Activated T-cell treated with anti-CD3 and anti-CD28 coated beads, Interleukin-2, amount 50 U/mL, for 4 hours (primary cell): ENCODE measurements around the gene FBXL7. TPM values are rescaled to one million over a fixed set of nuclear protein-coding genes. Genes with fewer than 3 reads are reported as not detected.

Source experiments
- ATAC-seq, 2 donors: fragments of 200-7000 bp; cut with Tn5 transposase; one replicate each; pipeline ENCODE4 v1.10.0; 2021
- DNase-seq: peaks from one replicate; pipeline ENCODE4 v3.0.0-alpha.2; 2020
- H3K27me3 Mint-ChIP-seq: one replicate; pipeline ENCODE4 v1.8.0; 2021; ENCODE audit warnings: low read depth, mixed read lengths
- H3K36me3 Mint-ChIP-seq: one replicate; pipeline ENCODE4 v1.8.0; 2022; ENCODE audit warnings: mixed read lengths; ENCODE audit not compliant: insufficient read depth
- H3K4me1 Mint-ChIP-seq: one replicate; pipeline ENCODE4 v1.8.0; 2021; ENCODE audit warnings: low read depth, mixed read lengths
- H3K4me3 Mint-ChIP-seq: one replicate; pipeline ENCODE4 v1.8.0; 2021; ENCODE audit warnings: mild to moderate bottlenecking, moderate library complexity, mixed read lengths
- H3K9me3 Mint-ChIP-seq: one replicate; pipeline ENCODE4 v1.8.0; 2021; ENCODE audit warnings: mixed read lengths
- total RNA-seq, 3 donors: library from RNA; stranded (reverse); gene quantifications; one replicate each; pipeline ENCODE4 v1.2.1, GENCODE V29; 2021

The FBXL7 gene
- total RNA-seq, 3 donors from 2014 or later, result not detected

- no peaks in the 10 kb centered on the region for H3K27me3 Mint-ChIP-seq
- DNase-seq (no peak), ATAC-seq (no peak)
- H3K4me3 Mint-ChIP-seq, result no peak overlapping the region
- peaks cover 5% of the 10 kb centered on the region for H3K9me3 Mint-ChIP-seq
- no peaks in the 10 kb centered on the region for H3K36me3 Mint-ChIP-seq
- no peaks in the 10 kb centered on the region for H3K4me1 Mint-ChIP-seq
Measured at GRCh38 chr5:15570491-15570890, 70.5 kb downstream of the FBXL7 start.

- Mint-ChIP-seq H3K4me3 (no peak overlapping the region), H3K36me3 (no peaks in the 10 kb centered on the region), H3K27me3 (no peaks in the 10 kb centered on the region), H3K9me3 (peaks cover 5% of the 10 kb centered on the region), H3K4me1 (no peaks in the 10 kb centered on the region)
- DNase-seq, result no peak
- ATAC-seq, result no peak
Measured at GRCh38 chr5:15571081-15571480, 71.1 kb downstream of the FBXL7 start.

GRCh38 chr5:15571618-15572017, 71.6 kb downstream of the FBXL7 start:
- DNase-seq (no peak), ATAC-seq (no peak)
- Mint-ChIP-seq H3K4me1 (no peaks in the 10 kb centered on the region), H3K36me3 (no peaks in the 10 kb centered on the region), H3K9me3 (peaks cover 5% of the 10 kb centered on the region), H3K4me3 (no peak overlapping the region), H3K27me3 (no peaks in the 10 kb centered on the region)

DNA sequence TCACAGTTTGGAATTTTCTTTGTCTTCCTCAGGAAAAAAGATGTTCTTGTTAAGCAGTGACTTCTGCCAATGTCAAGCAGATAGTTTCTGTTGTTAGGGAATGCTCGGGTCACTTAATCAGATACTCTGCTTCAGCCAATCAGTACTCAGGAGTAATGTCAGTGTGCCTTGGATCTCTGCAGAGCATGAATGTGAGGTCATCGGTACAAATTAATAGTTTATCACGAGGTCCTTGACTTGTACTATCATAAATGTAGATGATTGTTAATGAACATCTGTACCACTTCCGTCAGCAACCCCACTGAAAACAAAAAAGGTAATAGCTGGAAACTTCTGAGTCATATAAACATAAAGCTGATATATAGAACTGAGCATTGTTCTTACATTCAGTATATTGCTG, 73.6 kb downstream of the FBXL7 start:
- Mint-ChIP-seq H3K9me3 (peaks cover 5% of the 10 kb centered on the region), H3K27me3 (no peaks in the 10 kb centered on the region), H3K4me3 (no peak overlapping the region), H3K4me1 (no peaks in the 10 kb centered on the region), H3K36me3 (no peaks in the 10 kb centered on the region)
- no peak for DNase-seq
- no peak for ATAC-seq

GRCh38 chr5:15574128-15574527, 74.1 kb downstream of the FBXL7 start:
- Mint-ChIP-seq H3K27me3 (no peaks in the 10 kb centered on the region), H3K4me1 (no peaks in the 10 kb centered on the region), H3K4me3 (no peak overlapping the region), H3K36me3 (no peaks in the 10 kb centered on the region), H3K9me3 (peaks cover 8% of the 10 kb centered on the region)
- DNase-seq (no peak), ATAC-seq (no peak)

DNA sequence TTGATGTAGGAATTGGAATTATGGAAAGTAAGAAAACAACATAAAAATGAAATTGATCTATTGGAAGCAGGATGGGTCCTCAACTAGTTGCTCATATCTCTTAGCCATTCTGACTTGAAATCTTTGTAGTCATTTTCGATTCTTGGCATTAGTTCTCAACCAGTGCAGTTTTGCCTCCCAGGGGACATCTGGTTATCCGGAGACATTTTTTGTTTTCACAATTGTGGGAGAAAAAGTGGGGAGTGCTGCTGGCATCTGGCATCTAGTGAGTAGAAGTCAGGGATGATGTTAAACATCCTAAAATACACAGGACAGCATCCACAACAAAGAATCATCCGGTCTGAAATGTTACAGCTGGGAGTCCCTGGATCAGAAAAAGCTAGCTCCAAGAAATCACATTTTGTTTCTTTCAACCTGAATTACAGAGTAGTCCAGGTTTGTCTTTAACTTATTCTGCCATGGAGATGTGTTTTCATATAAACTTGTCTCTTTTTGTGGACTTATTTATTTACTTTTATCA, 74.9 kb downstream of the FBXL7 start:
- Mint-ChIP-seq H3K4me3 (no peak overlapping the region), H3K27me3 (no peaks in the 10 kb centered on the region), H3K9me3 (peaks cover 8% of the 10 kb centered on the region), H3K4me1 (no peaks in the 10 kb centered on the region), H3K36me3 (no peaks in the 10 kb centered on the region)
- ATAC-seq (no peak), DNase-seq (no peak)

GRCh38 chr5:15575666-15576065, 75.7 kb downstream of the FBXL7 start:
- H3K9me3 Mint-ChIP-seq, result peaks cover 3% of the 10 kb centered on the region
- no peaks in the 10 kb centered on the region for H3K27me3 Mint-ChIP-seq
- H3K4me1 Mint-ChIP-seq, result no peaks in the 10 kb centered on the region
- no peaks in the 10 kb centered on the region for H3K36me3 Mint-ChIP-seq
- no peak overlapping the region for H3K4me3 Mint-ChIP-seq
- DNase-seq (no peak), ATAC-seq (no peak)

DNA sequence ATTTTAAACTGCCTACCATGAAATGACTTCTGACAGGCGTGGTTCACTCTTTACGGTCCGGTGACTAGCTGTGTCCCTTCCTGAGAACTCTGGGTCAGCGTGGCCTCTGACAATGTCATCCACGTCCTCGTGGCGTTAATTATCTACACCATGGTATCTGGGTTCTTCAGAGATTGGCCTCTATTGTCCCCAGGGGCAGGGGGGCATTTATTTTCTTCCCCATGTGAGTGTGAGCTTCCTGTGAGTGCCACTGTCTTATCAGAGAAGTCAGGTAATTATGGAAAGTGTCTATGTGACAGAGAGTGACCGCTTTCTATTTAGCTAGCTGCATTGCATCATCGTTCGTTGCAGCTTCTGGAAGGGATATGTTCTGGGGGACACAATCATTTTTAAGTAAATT, 77.2 kb downstream of the FBXL7 start:
- Mint-ChIP-seq H3K36me3 (no peaks in the 10 kb centered on the region), H3K4me3 (no peak overlapping the region), H3K9me3 (peaks cover 3% of the 10 kb centered on the region), H3K4me1 (no peaks in the 10 kb centered on the region), H3K27me3 (no peaks in the 10 kb centered on the region)
- no peak for DNase-seq
- no peak for ATAC-seq

- Mint-ChIP-seq H3K36me3 (no peaks in the 10 kb centered on the region), H3K4me1 (no peaks in the 10 kb centered on the region), H3K27me3 (no peaks in the 10 kb centered on the region), H3K4me3 (no peak overlapping the region), H3K9me3 (peaks cover 3% of the 10 kb centered on the region)
- ATAC-seq (no peak), DNase-seq (no peak)
Measured at GRCh38 chr5:15577831-15578230, 77.9 kb downstream of the FBXL7 start.

DNA sequence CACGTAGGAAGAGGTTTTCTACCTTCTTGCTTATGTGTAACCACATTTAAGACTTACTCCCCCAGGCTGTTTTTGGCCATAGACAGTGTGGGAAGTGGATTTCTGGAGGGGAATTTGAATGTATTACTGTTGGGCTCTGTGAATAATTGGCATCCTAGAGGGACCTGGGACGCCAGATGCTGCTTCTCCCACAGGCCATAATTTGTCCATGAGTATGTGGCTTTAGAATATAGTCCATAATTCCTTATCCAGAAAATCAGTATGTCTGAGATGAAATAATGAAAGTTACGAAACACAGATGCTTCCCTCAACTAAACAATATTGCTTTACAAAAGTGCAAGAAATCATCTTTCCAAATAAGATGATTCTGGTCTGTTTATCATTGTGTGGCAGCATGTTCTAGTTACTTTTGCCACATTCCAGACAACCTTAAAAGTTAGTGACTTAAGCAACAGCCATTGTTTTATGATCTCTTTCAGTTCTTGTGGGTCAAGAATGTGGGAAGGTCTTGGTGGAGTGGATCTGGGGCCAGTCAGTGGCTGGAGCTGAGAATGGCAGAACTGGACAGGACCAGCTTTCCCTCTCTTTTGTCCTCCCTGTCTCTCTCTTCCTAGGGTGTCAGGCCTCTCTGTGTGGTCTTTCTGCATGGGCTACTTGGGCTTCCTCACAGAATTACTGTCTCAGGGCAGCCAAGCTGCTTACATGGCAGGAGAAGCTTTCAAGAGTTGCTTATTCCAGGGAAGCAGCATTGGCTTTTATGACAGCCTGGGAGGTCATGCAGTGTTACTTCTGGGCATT, 79.4 kb downstream of the FBXL7 start:
- Mint-ChIP-seq H3K27me3 (no peaks in the 10 kb centered on the region), H3K36me3 (no peaks in the 10 kb centered on the region), H3K4me1 (no peaks in the 10 kb centered on the region), H3K9me3 (peaks cover 8% of the 10 kb centered on the region), H3K4me3 (no peak overlapping the region)
- DNase-seq (no peak), ATAC-seq (no peak)

DNA sequence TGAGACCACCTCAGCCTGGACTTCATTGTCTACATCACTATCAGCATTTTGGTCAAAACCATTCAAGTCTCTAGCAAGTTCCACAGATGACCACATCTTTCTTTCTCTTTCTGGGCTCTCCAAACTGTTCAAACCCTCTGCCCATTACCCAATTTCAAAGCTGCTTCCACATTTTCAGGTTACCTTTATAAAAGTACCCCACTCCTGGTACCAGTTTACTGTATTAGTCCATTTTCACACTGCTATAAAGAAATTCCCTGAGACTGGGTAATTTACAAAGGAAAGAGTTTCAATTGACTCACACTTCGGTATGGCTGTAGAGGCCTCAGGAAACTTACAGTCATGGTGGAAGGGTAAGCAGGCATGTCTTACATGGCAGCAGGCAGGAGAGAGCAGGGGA, 84.5 kb downstream of the FBXL7 start:
- no peak overlapping the region for H3K4me3 Mint-ChIP-seq
- H3K4me1 Mint-ChIP-seq, result no peaks in the 10 kb centered on the region
- no peaks in the 10 kb centered on the region for H3K27me3 Mint-ChIP-seq
- no peak for DNase-seq
- no peak for ATAC-seq
- no peaks in the 10 kb centered on the region for H3K36me3 Mint-ChIP-seq
- peaks cover 11% of the 10 kb centered on the region for H3K9me3 Mint-ChIP-seq

DNA sequence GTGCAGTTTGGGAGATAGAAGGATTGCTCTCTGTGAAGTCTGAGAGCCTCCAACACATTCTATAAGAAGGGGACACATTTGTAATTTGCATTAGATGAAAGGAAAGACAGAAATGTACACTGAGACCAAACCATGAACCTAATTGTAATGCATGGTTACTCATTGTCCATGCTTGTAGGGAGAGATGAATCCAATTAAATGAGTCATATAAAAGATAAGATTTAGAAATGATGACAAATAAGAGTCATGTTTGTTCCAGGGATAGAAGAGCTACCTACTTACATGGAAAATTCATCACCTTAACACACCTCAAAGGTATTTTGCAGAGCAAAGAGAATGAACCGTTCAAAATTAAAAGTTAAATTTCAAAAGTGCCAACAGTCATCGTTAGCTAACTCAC, 85.1 kb downstream of the FBXL7 start:
- H3K4me3 Mint-ChIP-seq, result no peak overlapping the region
- H3K36me3 Mint-ChIP-seq, result no peaks in the 10 kb centered on the region
- H3K9me3 Mint-ChIP-seq, result peaks cover 11% of the 10 kb centered on the region
- no peak for DNase-seq
- no peaks in the 10 kb centered on the region for H3K27me3 Mint-ChIP-seq
- ATAC-seq, result no peak
- H3K4me1 Mint-ChIP-seq, result no peaks in the 10 kb centered on the region

GRCh38 chr5:15585841-15586591, 86.0 kb downstream of the FBXL7 start:
- H3K27me3 Mint-ChIP-seq, result no peaks in the 10 kb centered on the region
- H3K9me3 Mint-ChIP-seq, result peaks cover 11% of the 10 kb centered on the region
- H3K36me3 Mint-ChIP-seq, result no peaks in the 10 kb centered on the region
- no peak for ATAC-seq
- no peak for DNase-seq
- H3K4me1 Mint-ChIP-seq, result no peaks in the 10 kb centered on the region
- H3K4me3 Mint-ChIP-seq, result no peak overlapping the region

- Mint-ChIP-seq H3K9me3 (peaks cover 11% of the 10 kb centered on the region), H3K4me1 (no peaks in the 10 kb centered on the region), H3K27me3 (no peaks in the 10 kb centered on the region), H3K36me3 (no peaks in the 10 kb centered on the region), H3K4me3 (no peak overlapping the region)
- no peak for DNase-seq
- no peak for ATAC-seq
Measured at GRCh38 chr5:15587916-15588315, 87.9 kb downstream of the FBXL7 start.

DNA sequence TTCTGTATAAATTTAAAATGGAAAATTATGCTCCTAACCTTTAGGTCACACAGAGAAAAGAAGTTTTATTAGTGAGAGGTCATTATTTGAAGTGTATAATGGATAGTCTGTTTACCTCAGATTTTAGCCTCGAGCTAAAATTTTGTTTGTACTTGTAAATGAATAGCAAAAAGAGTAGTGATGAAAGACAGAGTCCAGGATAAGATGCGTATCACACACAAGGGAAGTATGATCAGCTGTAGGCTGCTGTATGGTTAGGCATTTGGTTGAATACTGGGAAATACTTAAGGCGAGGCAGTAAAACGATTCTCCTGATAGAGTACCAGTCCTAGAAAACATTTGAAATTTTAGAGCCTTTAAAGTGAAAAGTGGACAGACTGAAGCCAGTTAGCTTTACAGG, 92.7 kb downstream of the FBXL7 start:
- H3K27me3 Mint-ChIP-seq, result no peaks in the 10 kb centered on the region
- no peaks in the 10 kb centered on the region for H3K4me1 Mint-ChIP-seq
- DNase-seq, result no peak
- peaks cover 3% of the 10 kb centered on the region for H3K9me3 Mint-ChIP-seq
- no peak for ATAC-seq
- H3K4me3 Mint-ChIP-seq, result no peak overlapping the region
- H3K36me3 Mint-ChIP-seq, result no peaks in the 10 kb centered on the region
